SK-N-MC (cell line): ENCODE data around the gene GKN1.

Experiments
- EZH2 ChIP-seq: fragments of 200-600 bp; sonication (generic); IDR thresholded peaks from one replicate; pipeline ENCODE4 v1.6.1; 2017; ENCODE audit warnings: antibody characterized with exemption
- POLR2AphosphoS5 ChIP-seq: IDR thresholded peaks from 2 replicates; pipeline ENCODE4 v1.6.1; 2012; ENCODE audit warnings: mild to moderate bottlenecking, low read depth, low read length, borderline replicate concordance

DNA sequence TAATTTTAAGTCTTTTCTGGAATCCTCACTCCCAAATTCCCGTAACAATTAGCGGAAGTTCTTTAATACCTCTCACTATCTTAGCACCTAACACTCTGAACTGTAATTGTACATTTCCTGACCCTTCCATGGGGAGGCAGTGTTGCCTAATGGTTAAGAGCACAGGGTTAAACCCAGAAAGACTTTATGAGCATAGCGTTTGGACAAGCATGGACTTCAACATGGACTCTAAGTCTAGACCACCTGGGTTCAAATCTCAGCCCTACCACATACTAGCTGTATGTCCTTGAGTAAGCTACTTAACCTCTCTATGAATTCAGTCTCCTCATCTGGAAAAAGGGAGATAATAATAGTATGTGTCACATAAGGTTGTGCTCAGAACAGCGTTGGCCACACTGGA lies 51.6 kb downstream of the GKN1 start:
- no peak for TF ChIP-seq POLR2AphosphoS5
- no peak for TF ChIP-seq EZH2
